Uterus (tissue), 4 donors: ENCODE measurements around the gene ALDH6A1. TPM values are rescaled to one million over a fixed set of nuclear protein-coding genes. Genes with fewer than 3 reads are reported as not detected.

Experiments
- DNase-seq, 2 donors: peaks; one replicate each; pipeline ENCODE4 v3.0.0-alpha.2; 2019 to 2020
- H3K27ac ChIP-seq, 2 donors: fragments of 200-600 bp; sonication (generic); 1 replicate in 1 of 2; 2 replicates in 1 of 2; pipeline ENCODE4 v1.5.1; 2016 to 2018
- H3K27me3 ChIP-seq, 2 donors: fragments of 200-600 bp; sonication (generic); one replicate each; pipeline ENCODE4 v1.5.1; 2018 to 2019; ENCODE audit warnings: control low read depth in 1 of 2
- H3K36me3 ChIP-seq, 2 donors: fragments of 200-600 bp; sonication (generic); one replicate each; pipeline ENCODE4 v1.5.1; 2019; ENCODE audit warnings: control low read depth in 1 of 2
- H3K4me1 ChIP-seq, 2 donors: fragments of 200-600 bp; sonication (generic); one replicate each; pipeline ENCODE4 v1.5.1; 2018 to 2019; ENCODE audit warnings: control low read depth in 1 of 2
- H3K4me3 ChIP-seq, 2 donors: fragments of 200-600 bp; sonication (generic); 1 replicate in 1 of 2; 2 replicates in 1 of 2; pipeline ENCODE4 v1.5.1; 2018 to 2019; ENCODE audit warnings: mild to moderate bottlenecking in 1 of 2
- H3K9me3 ChIP-seq, 2 donors: fragments of 200-600 bp; sonication (generic); one replicate each; pipeline ENCODE4 v1.5.1; 2019; ENCODE audit warnings: control low read depth in 1 of 2
- CTCF ChIP-seq, 4 experiments: fragments of 200-600 bp in 2 of 4; fragments of 450-650 bp in 2 of 4; sonication (generic) in 2 of 4; IDR thresholded peaks; one replicate each; pipeline ENCODE4 v1.5.1; 2016 to 2019; ENCODE audit warnings: antibody characterized with exemption in 4 of 4, mild to moderate bottlenecking in 2 of 4, moderate library complexity in 1 of 4
- POLR2A ChIP-seq, 2 donors: fragments of 450-650 bp; IDR thresholded peaks; one replicate each; pipeline ENCODE4 v1.6.1; 2016; ENCODE audit warnings: antibody characterized with exemption in 2 of 2, mild to moderate bottlenecking in 1 of 2, moderate library complexity in 1 of 2
- intact Hi-C: fragments of 100-400 bp; cut with DNase I; formaldehyde crosslinking; loops from one replicate; pipeline ENCODE4 v1.15.1; 2023; ENCODE audit warnings: low total_unique reads
- total RNA-seq, 4 donors: library from RNA; depleted of rRNA in 3 of 4; stranded (reverse); fragments of >200 nt in 3 of 4; gene quantifications; one replicate each; pipeline versions ENCODE4 v1.1.0 to v1.2.4, GENCODE V29; 2014 to 2023
- donor health status: DM: yes; HTN: yes; CAD: no.

The ALDH6A1 gene
- total RNA-seq, 4 donors from 2014 or later = 10.0 to 85.0 (median 49.5) TPM

DNA sequence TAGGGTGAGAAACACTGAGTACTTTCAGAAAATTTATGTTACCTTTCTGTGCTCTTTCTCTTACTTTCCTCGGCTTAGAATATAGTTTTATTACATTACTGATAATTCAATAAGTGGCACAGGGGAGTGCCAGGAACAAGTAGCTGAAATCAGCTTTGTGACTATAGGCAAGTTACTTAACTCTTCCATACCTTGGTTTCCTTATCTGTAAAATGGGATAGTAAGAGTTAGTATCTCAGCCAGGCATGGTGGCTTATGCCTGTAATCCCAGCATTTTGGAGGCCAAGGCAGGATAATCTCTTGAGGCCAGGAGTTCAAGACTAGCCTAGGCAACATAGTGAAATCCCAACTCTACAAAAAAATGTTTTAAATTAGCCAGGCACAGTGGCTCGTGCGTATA, 49.7 kb downstream of the ALDH6A1 start:
- Histone ChIP-seq H3K4me1 (no peaks in the 10 kb centered on the region), H3K36me3 (no peaks in the 10 kb centered on the region), H3K27ac (no peak overlapping the region), H3K9me3 (no peaks in the 10 kb centered on the region), H3K27me3 (no peaks in the 10 kb centered on the region), H3K4me3 (no peak overlapping the region)
- TF ChIP-seq POLR2A (IDR thresholded peaks at IDR 0.05) (no peak), CTCF (IDR thresholded peaks at IDR 0.05) (no peak)
- DNase-seq = no peak
- intact Hi-C loops = no loop called here

DNA sequence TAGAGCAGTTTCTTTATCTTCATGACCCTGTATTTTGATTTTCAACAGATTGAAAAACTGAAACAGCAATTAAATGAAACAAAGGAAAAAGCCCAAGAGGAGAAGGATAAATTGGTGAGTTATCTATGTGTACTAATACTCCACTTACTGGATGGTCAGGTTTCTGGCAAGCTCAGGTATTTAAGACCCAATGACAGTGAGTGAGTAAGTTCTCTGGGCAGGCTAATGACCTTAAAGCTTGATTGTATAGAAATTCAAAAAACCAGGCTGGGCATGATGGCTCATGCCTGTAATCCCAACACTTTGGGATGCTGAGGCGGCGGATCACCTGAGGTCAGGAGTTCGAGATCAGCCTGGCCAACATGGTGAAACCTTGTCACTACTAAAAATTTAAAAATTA, 55.1 kb downstream of the ALDH6A1 start:
- intact Hi-C loops = no loop called here
- Histone ChIP-seq H3K36me3 (no peaks in the 10 kb centered on the region), H3K4me1 (no peaks in the 10 kb centered on the region), H3K4me3 (no peak overlapping the region), H3K27me3 (no peaks in the 10 kb centered on the region), H3K27ac (no peak overlapping the region), H3K9me3 (no peaks in the 10 kb centered on the region)
- no peak for TF ChIP-seq CTCF (IDR thresholded peaks at IDR 0.05)
- TF ChIP-seq POLR2A (IDR thresholded peaks at IDR 0.05) = no peak
- DNase-seq = no peak

DNA sequence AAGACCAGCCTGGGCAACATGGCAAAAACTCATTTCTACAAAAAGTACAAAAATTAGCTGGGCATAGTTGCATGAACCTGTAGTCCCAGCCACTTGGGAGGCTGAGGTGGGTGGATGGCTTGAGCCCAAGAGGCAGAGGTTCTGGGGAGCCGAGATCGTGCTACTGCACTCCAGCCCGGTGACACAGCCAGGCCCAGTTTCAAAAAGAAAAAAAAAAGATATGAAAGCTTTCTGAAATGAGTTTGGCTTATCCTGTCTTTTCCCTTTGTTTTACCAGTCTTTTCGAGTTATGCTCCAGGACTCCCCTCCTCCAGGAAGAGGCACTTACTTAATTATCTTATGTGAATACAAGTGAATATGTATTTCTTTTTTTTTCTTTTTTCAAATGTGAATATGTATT, 61.9 kb downstream of the ALDH6A1 start:
- Histone ChIP-seq H3K4me1 (no peaks in the 10 kb centered on the region), H3K27ac (no peak overlapping the region), H3K27me3 (no peaks in the 10 kb centered on the region), H3K36me3 (no peaks in the 10 kb centered on the region), H3K9me3 (no peaks in the 10 kb centered on the region), H3K4me3 (no peak overlapping the region)
- DNase-seq = no peak
- intact Hi-C loops = no loop called here
- TF ChIP-seq CTCF (IDR thresholded peaks at IDR 0.05) (no peak), POLR2A (IDR thresholded peaks at IDR 0.05) (no peak)

GRCh38 chr14:74019408-74020137, 64.7 kb downstream of the ALDH6A1 start:
- TF ChIP-seq CTCF (IDR thresholded peaks at IDR 0.05) (no peak), POLR2A (IDR thresholded peaks at IDR 0.05) (no peak)
- no peaks in the 10 kb centered on the region for H3K9me3 ChIP-seq
- intact Hi-C loops = no loop called here

GRCh38 chr14:74018586-74019407, 65.5 kb downstream of the ALDH6A1 start, which contains the start of the genes BBOF1 and ENTPD5:
TSS of gene BBOF1 (plus strand) at chr14:74019349. CDS start at chr14:74019479, 130 bp downstream.
TSS of gene ENTPD5 (minus strand) at chr14:74019288. CDS start at chr14:73988102, 31,186 bp downstream.
- Histone ChIP-seq H3K9me3 (no peaks in the 10 kb centered on the region), H3K36me3 (no peaks in the 10 kb centered on the region), H3K27ac (peak within 1 kb of the TSS; percentile 89 to 93), H3K27me3 (no peaks in the 10 kb centered on the region), H3K4me3 (peak within 1 kb of the TSS; percentile 67 to 82), H3K4me1 (no peaks in the 10 kb centered on the region)
- DNase-seq = peak; percentile 79 to 84
- intact Hi-C loops = no loop called here
- TF ChIP-seq POLR2A (IDR thresholded peaks at IDR 0.05) (peak; percentile 90 to 96), CTCF (IDR thresholded peaks at IDR 0.05) (peak in 1 of 4 experiments; percentile 41)

More at GRCh38 chr14:74019408-74020137, 64.7 kb downstream of the ALDH6A1 start:
- H3K36me3 ChIP-seq = no peaks in the 10 kb centered on the region
- H3K27ac ChIP-seq = peak overlapping the region; percentile 89 to 93
- H3K27me3 ChIP-seq = no peaks in the 10 kb centered on the region
- DNase-seq = peak in 1 of 2 donors; percentile 28
- H3K4me3 ChIP-seq = peak overlapping the region; percentile 67 to 82
- H3K4me1 ChIP-seq = no peaks in the 10 kb centered on the region
